Right atrium auricular region (tissue), 2 donors: ENCODE measurements around the gene JAML. TPM values are rescaled to one million over a fixed set of nuclear protein-coding genes. Genes with fewer than 3 reads are reported as not detected.

Experiments used
- DNase-seq: peaks from one replicate; pipeline ENCODE4 v3.0.0-alpha.2; 2019; ENCODE audit warnings: low spot score
- H3K27ac ChIP-seq, 2 donors: fragments of 200-600 bp; sonication (generic); 1 replicate in 1 of 2; 2 replicates in 1 of 2; pipeline ENCODE4 v1.5.1; 2016 to 2019
- H3K27me3 ChIP-seq, 2 donors: fragments of 200-600 bp; sonication (generic); one replicate each; pipeline versions ENCODE4 v1.5.1 to v1.6.0; 2017 to 2019
- H3K36me3 ChIP-seq: fragments of 200-600 bp; sonication (generic); one replicate; pipeline ENCODE4 v1.5.1; 2016
- H3K4me1 ChIP-seq, 2 donors: fragments of 200-600 bp; sonication (generic); one replicate each; pipeline versions ENCODE4 v1.5.1 to v1.6.0; 2017 to 2019
- H3K4me3 ChIP-seq, 2 donors: fragments of 200-600 bp; sonication (generic); 1 replicate in 1 of 2; 2 replicates in 1 of 2; pipeline ENCODE4 v1.5.1; 2017 to 2019; ENCODE audit warnings: mild to moderate bottlenecking in 1 of 2, moderate library complexity in 1 of 2
- H3K9me3 ChIP-seq, 2 donors: fragments of 200-600 bp; sonication (generic); one replicate each; pipeline ENCODE4 v1.5.1; 2019
- total RNA-seq, 2 donors: library from RNA; depleted of rRNA; stranded (reverse); fragments of >200 nt; gene quantifications; one replicate each; pipeline ENCODE4 v1.1.0, GENCODE V29; 2016
- TF ChIP-seq, protein P1 (sequence below), 2 donors: fragments of 200-600 bp; sonication (generic); IDR thresholded peaks; one replicate each; pipeline ENCODE4 v1.5.1; 2019; ENCODE audit warnings: antibody characterized with exemption in 2 of 2

JAML gene
- total RNA-seq, 2 donors from 2014 or later: 0.48 to 2.2 TPM

- Histone ChIP-seq H3K27ac (no peak overlapping the region), H3K4me3 (no peak overlapping the region), H3K4me1 (peaks cover 0 to 25% of the 10 kb centered on the region in 2 donors), H3K9me3 (no peaks in the 10 kb centered on the region), H3K27me3 (no peaks in the 10 kb centered on the region), H3K36me3 (no peaks in the 10 kb centered on the region)
- TF ChIP-seq, protein P1, sequence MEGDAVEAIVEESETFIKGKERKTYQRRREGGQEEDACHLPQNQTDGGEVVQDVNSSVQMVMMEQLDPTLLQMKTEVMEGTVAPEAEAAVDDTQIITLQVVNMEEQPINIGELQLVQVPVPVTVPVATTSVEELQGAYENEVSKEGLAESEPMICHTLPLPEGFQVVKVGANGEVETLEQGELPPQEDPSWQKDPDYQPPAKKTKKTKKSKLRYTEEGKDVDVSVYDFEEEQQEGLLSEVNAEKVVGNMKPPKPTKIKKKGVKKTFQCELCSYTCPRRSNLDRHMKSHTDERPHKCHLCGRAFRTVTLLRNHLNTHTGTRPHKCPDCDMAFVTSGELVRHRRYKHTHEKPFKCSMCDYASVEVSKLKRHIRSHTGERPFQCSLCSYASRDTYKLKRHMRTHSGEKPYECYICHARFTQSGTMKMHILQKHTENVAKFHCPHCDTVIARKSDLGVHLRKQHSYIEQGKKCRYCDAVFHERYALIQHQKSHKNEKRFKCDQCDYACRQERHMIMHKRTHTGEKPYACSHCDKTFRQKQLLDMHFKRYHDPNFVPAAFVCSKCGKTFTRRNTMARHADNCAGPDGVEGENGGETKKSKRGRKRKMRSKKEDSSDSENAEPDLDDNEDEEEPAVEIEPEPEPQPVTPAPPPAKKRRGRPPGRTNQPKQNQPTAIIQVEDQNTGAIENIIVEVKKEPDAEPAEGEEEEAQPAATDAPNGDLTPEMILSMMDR (IDR thresholded peaks at IDR 0.05): no peak
- DNase-seq: no peak
Measured at GRCh38 chr11:118215262-118215661, 9.5 kb downstream of the JAML start.

GRCh38 chr11:118214210-118214914 is 10.4 kb downstream of the JAML start:
- no peak for DNase-seq
- H3K36me3 ChIP-seq: no peaks in the 10 kb centered on the region
- H3K27me3 ChIP-seq: no peaks in the 10 kb centered on the region
- peak overlapping the region in 1 of 2 donors; percentile 27 for H3K27ac ChIP-seq
- H3K4me1 ChIP-seq: peaks cover 0 to 26% of the 10 kb centered on the region in 2 donors
- H3K9me3 ChIP-seq: no peaks in the 10 kb centered on the region
- no peak overlapping the region for H3K4me3 ChIP-seq
- TF ChIP-seq, protein P1 (IDR thresholded peaks at IDR 0.05): no peak

DNA sequence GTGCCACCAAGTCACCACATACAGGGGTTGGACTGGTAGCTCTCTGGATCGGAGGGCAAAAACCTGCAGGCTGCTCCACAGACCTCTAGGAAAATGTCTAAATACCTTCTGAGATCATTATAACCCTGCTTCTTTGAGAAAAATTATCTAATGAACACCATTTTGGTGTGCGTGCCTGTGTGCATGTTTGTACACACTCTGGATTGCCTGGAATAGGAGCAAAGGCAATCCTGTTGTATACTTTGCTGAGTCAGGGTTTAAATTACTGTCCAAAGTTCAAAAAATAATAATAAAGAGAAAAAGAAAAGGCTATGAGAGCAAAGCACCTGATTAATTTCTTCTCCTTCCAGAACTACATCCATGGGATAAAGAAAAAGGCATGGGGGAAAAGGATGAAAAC is 11.0 kb downstream of the JAML start:
- Histone ChIP-seq H3K36me3 (no peaks in the 10 kb centered on the region), H3K4me1 (peaks cover 0 to 26% of the 10 kb centered on the region in 2 donors), H3K9me3 (no peaks in the 10 kb centered on the region), H3K27me3 (no peaks in the 10 kb centered on the region), H3K4me3 (no peak overlapping the region), H3K27ac (peak overlapping the region in 1 of 2 donors; percentile 17)
- no peak for DNase-seq
- TF ChIP-seq, protein P1 (IDR thresholded peaks at IDR 0.05): no peak

- Histone ChIP-seq H3K27me3 (no peaks in the 10 kb centered on the region), H3K4me3 (no peak overlapping the region), H3K4me1 (peaks cover 0 to 26% of the 10 kb centered on the region in 2 donors), H3K9me3 (no peaks in the 10 kb centered on the region), H3K27ac (peak overlapping the region in 1 of 2 donors; percentile 17), H3K36me3 (no peaks in the 10 kb centered on the region)
- TF ChIP-seq, protein P1 (IDR thresholded peaks at IDR 0.05): no peak
- no peak for DNase-seq
Measured at GRCh38 chr11:118213201-118213600, 11.6 kb downstream of the JAML start.

GRCh38 chr11:118212781-118213191 is 12.0 kb downstream of the JAML start:
- H3K4me1 ChIP-seq: peaks cover 0 to 26% of the 10 kb centered on the region in 2 donors
- TF ChIP-seq, protein P1 (IDR thresholded peaks at IDR 0.05): no peak
- no peak overlapping the region for H3K4me3 ChIP-seq
- DNase-seq: no peak
- H3K27me3 ChIP-seq: no peaks in the 10 kb centered on the region
- H3K27ac ChIP-seq: peak overlapping the region; percentile 17 to 51
- H3K9me3 ChIP-seq: no peaks in the 10 kb centered on the region
- H3K36me3 ChIP-seq: no peaks in the 10 kb centered on the region
